ENCODE results near the gene LYSMD4. TPM values are rescaled to one million over a fixed set of nuclear protein-coding genes. Genes with fewer than 3 reads are reported as not detected.

Gene LYSMD4

GRCh38 chr15:99680276-99680675, 53.0 kb downstream of the LYSMD4 start:
- Histone ChIP-seq H3K4me3 (ENCODE audit: low read length in 2 of 2) (no peak overlapping the region), H3K9ac (ENCODE audit: low read depth, low read length, poor library complexity) (no peak overlapping the region), H2BK12ac (ENCODE audit: low read length) (no peak overlapping the region), H3K79me1 (ENCODE audit: low read depth, low read length) (peaks cover 2% of the 10 kb centered on the region), H3K27me3 (ENCODE audit: control insufficient read depth in 3 of 3, insufficient read depth in 3 of 3, low read depth in 1 of 3, low read length in 3 of 3) (no peaks in the 10 kb centered on the region), H2BK120ac (ENCODE audit: low read depth, low read length) (no peak overlapping the region), H3K4me2 (ENCODE audit: insufficient read depth, low read length, poor library complexity, severe bottlenecking) (no peak overlapping the region), H4K8ac (ENCODE audit: low read depth, low read length) (no peak overlapping the region), H3K9me3 (replicated peaks in 1 of 2; ENCODE audit: control insufficient read depth in 2 of 2, insufficient read depth in 1 of 2, low read depth in 1 of 2, low read length in 2 of 2) (peaks cover 0 to 5% of the 10 kb centered on the region in 2 donors), H2BK5ac (ENCODE audit: low read length) (no peak overlapping the region), H2BK15ac (ENCODE audit: low read length) (no peak overlapping the region), H3K18ac (ENCODE audit: low read length) (no peak overlapping the region), H3K4ac (ENCODE audit: low read length) (no peak overlapping the region), H3K4me1 (ENCODE audit: control insufficient read depth in 2 of 2, insufficient read depth in 1 of 2, low read depth in 1 of 2, low read length in 2 of 2) (no peaks in the 10 kb centered on the region), H3K14ac (ENCODE audit: low read length) (no peak overlapping the region), H2AK5ac (ENCODE audit: low read depth, low read length) (no peak overlapping the region), H4K91ac (ENCODE audit: low read depth, low read length, poor library complexity) (no peak overlapping the region), H3K23ac (ENCODE audit: low read depth, low read length, poor library complexity) (no peak overlapping the region), H3K36me3 (replicated peaks in 1 of 2; ENCODE audit: control insufficient read depth in 2 of 2, insufficient read depth in 2 of 2, low read length in 2 of 2) (peaks cover 6 to 72% of the 10 kb centered on the region in 2 donors), H3K27ac (replicated peaks; ENCODE audit: low read length) (no peak overlapping the region), H2AFZ (ENCODE audit: low read length) (no peak overlapping the region)
- no peak for DNase-seq (ENCODE audit: low spot score)

DNA sequence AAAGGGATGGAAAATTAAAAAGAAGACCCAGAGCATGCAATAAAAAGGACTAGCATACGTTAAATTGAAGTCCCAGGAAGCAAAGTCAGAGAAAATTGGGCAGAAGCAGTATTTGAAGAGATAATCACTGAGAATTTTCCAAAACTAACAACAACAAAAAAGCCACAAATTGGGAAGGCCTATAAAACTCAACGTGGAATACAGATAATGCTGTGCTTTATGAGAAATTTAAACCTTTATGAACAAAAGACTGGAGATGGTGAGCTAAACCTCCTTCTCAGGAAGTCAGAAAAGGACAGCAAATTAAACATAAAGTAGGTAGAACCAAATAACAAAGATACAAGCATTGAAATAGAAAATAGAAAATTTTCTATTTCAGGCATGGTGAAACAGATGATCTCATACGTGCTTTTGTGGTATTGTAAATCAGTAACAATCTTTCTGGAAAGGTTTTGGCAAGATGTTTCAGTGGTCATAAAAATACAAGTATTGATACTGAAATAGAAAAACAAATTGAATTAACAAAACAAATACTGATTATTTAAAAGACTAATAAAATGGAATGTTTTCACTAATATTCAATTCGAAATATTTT, 55.6 kb downstream of the LYSMD4 start:
- H2BK12ac ChIP-seq (ENCODE audit: low read length): no peak overlapping the region
- H3K4me2 ChIP-seq (ENCODE audit: insufficient read depth, low read length, poor library complexity, severe bottlenecking): no peak overlapping the region
- no peak overlapping the region for H4K91ac ChIP-seq (ENCODE audit: low read depth, low read length, poor library complexity)
- no peak overlapping the region for H3K4ac ChIP-seq (ENCODE audit: low read length)
- no peak overlapping the region for H3K4me3 ChIP-seq (ENCODE audit: low read length in 2 of 2)
- no peak overlapping the region for H4K8ac ChIP-seq (ENCODE audit: low read depth, low read length)
- H3K79me1 ChIP-seq (ENCODE audit: low read depth, low read length): no peaks in the 10 kb centered on the region
- H2AK5ac ChIP-seq (ENCODE audit: low read depth, low read length): no peak overlapping the region
- no CpG with 5 or more reads among the region's 4 CpGs for WGBS, 2 donors (ENCODE audit: extremely low coverage in 2 of 2, insufficient read length in 2 of 2, insufficient replicate concordance in 1 of 2)
- H3K4me1 ChIP-seq (ENCODE audit: control insufficient read depth in 2 of 2, insufficient read depth in 1 of 2, low read depth in 1 of 2, low read length in 2 of 2): no peaks in the 10 kb centered on the region
- H3K18ac ChIP-seq (ENCODE audit: low read length): no peak overlapping the region
- H3K14ac ChIP-seq (ENCODE audit: low read length): no peak overlapping the region
- no peak overlapping the region for H2BK120ac ChIP-seq (ENCODE audit: low read depth, low read length)
- no peak overlapping the region for H2BK5ac ChIP-seq (ENCODE audit: low read length)
- DNase-seq (ENCODE audit: low spot score): no peak
- H3K27me3 ChIP-seq (ENCODE audit: control insufficient read depth in 3 of 3, insufficient read depth in 3 of 3, low read depth in 1 of 3, low read length in 3 of 3): no peaks in the 10 kb centered on the region
- H3K27ac ChIP-seq (replicated peaks; ENCODE audit: low read length): no peak overlapping the region
- H3K23ac ChIP-seq (ENCODE audit: low read depth, low read length, poor library complexity): no peak overlapping the region
- no peak overlapping the region for H3K9ac ChIP-seq (ENCODE audit: low read depth, low read length, poor library complexity)
- H2BK15ac ChIP-seq (ENCODE audit: low read length): no peak overlapping the region
- H3K9me3 ChIP-seq (replicated peaks in 1 of 2; ENCODE audit: control insufficient read depth in 2 of 2, insufficient read depth in 1 of 2, low read depth in 1 of 2, low read length in 2 of 2): no peaks in the 10 kb centered on the region
- H3K36me3 ChIP-seq (replicated peaks in 1 of 2; ENCODE audit: control insufficient read depth in 2 of 2, insufficient read depth in 2 of 2, low read length in 2 of 2): peaks cover 9 to 92% of the 10 kb centered on the region in 2 donors
- H2AFZ ChIP-seq (ENCODE audit: low read length): no peak overlapping the region

Small RNA genes within 50 kb of the gene (small RNA-seq; reads per million reads assigned to genes)
- not detected for gene RF00019 (ENCODE audit: insufficient read depth)
